Stimulated activated naive CD8-positive, alpha-beta T cell treated with anti-CD3 and anti-CD28 coated beads, Interleukin-15, Interleukin-2, amounts not matched to agents 100 U/mL and 50 U/mL, for 24 hours (primary cell): ENCODE data around the gene PTGER2.

ENCODE experiments used
- ATAC-seq: fragments of 150-1000 bp; cut with Tn5 transposase; one replicate; pipeline ENCODE4 v1.10.0; 2021
- DNase-seq: peaks from one replicate; pipeline ENCODE4 v3.0.0; 2021

The PTGER2 gene

GRCh38 chr14:52305014-52305413, 9.1 kb upstream of the PTGER2 start:
- no peak for ATAC-seq
- DNase-seq = no peak

DNA sequence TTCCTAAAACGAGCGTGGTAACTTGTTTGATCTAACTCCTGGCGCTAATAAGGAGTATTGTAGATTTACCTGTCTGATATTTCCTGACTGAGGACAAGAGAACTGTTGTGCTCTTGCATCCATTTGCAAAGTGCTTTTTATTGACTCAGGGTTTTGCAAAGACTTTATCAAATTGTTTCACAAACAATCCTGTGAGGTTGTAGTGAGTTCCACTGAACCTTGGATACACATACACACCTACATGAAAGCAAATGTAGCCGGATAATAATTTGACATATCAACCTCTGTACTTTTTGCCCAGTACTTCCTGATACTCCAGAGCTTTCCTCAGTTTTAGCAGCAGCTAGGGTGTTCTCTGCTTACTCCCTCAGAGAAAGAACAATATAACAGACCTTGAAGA, 6.7 kb upstream of the PTGER2 start:
- ATAC-seq (no peak), DNase-seq (no peak)

DNA sequence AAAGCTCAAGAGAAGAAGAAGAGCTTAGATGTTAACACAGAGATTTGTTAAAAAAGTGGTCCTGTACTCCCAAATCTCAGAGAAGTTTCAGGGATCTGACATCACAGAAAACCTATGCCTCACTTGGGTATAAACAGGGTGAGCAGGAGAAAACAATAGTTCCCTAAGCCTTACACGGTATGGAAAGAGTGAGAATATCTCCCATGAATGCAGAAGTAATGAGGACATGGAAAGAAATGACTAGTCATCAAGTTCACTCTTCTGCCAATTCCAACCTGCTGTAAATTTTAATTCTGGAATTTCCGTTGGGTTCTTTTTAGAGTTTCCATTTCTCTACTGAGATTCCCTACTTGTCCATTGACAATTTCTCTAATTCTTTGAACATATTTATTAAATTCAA, 6.2 kb upstream of the PTGER2 start:
- ATAC-seq (peak; percentile 58), DNase-seq (no peak)

GRCh38 chr14:52310541-52310940, 3.6 kb upstream of the PTGER2 start:
- DNase-seq (no peak), ATAC-seq (no peak)

DNA sequence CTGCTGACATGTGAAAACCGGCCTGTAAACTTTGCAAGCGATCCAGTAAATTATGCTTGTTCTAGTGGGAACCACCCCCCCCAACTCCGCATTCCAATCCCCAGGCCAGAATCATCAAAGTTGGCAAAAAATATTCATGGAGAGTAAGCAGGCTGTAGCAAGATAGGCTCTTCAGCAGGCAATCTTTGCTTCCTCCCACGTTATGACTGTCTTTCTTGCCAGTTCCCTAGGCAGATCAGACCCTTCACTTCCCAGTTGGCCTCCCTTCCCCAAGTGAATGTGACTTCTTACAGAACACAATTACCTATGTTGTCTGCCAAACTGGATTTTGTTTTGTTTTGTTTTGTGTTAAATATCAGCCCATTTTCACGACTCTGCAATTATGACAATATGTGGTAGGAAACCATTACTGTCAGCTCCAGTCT, 1.2 kb upstream of the PTGER2 start:
- ATAC-seq = no peak
- DNase-seq = no peak

- no peak for ATAC-seq
- DNase-seq = no peak
Observed at GRCh38 chr14:52313462-52313861, 650 bp upstream of the PTGER2 start.

GRCh38 chr14:52314595-52315354, 663 bp downstream of the PTGER2 start:
- ATAC-seq = peak; percentile 33
- peak; percentile 54 for DNase-seq

DNA sequence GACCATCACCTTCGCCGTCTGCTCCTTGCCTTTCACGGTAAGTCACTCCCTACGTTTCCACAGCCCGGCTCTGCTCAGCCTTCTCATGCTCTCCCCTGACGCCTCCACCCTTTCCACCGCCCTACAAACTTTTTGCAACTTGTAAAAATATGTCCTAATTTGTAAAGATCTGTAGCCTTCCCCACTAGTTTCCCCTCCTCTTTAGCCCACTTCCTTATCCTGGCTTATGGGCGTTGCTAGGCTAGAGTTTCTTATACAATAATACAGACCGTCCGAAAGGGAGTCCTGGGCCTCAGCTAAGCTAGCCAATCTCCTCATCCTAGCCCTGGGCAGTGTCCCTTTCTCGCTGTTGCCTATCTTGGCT, 1.2 kb downstream of the PTGER2 start:
- ATAC-seq (peak; percentile 4), DNase-seq (no peak)

- DNase-seq (no peak), ATAC-seq (no peak)
Observed at GRCh38 chr14:52318062-52318461, 4.0 kb downstream of the PTGER2 start.

DNA sequence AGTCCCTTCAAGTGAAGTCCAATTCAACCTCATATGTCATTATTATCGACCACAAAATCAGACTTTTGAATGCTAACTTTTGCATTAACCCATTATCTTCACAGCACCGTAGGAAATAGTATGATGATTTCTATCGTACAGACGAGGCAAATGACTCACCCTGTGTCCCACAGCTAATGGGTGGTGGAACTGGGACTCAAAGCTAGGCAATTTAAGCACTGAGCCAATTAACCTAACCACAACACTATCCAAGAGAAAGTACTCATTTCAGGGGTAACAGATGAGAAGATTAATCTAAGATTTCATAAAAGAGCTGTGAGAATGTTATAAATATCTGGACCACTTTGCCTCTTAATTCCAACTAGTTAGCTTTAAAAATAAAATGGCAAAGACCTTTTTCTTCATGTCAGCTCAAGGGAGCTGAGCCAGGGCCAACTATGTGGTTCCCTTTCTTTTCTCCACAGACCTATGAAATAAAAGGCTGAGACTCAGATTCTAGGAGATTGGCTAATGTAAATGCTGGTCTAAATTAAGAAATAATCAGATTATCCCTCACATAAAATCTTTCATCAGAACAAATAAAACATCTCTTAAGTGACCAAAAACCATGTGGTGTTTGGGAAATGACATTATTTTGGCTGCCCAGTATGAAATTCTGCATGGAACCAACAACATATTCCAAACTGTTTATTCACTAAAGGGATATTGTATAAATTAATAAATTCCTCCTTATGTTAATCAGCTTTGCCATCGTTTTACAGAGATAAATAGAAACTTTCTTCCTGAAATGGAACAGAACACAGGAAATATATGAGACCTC, 4.9 kb downstream of the PTGER2 start:
- ATAC-seq (peak; percentile 21), DNase-seq (no peak)

DNA sequence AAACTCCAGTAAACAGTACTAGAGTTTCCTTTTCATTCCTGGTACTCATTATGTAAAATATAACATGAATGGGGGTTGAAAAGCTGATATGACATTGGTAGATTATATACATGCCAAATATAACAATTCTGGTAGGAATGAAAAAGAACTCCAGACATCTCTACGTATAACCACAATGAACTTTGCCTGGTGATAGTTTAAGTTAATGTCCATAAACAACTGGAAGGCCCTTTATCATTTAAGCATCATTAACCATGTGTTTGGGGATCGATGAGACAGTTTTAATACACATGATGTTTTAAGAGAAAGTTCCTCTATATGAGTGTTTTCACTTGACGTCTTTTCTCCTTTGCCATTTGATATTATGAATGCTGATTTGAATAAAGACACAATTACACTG, 5.8 kb downstream of the PTGER2 start:
- DNase-seq (no peak), ATAC-seq (no peak)

DNA sequence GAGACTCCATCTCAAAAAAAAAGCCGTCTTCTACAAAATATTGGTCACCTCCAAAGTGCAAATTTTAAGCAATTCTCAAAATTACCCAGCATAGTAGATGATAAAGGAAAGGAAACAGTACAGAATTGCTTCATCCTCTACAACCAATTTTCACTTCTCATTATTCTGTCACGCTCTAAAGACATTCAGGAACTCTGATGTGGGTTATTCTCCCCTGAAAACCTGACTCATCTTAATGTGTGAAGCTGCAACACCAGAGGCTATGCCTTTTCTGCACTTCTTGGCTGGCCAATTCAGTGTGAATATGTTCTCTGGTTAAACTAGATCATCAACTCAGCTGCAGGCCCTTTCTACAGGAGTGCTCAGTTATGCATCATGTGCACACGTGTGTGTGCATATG, 11.0 kb downstream of the PTGER2 start:
- ATAC-seq (peak; percentile 89), DNase-seq (peak; percentile 29)

- no peak for ATAC-seq
- no peak for DNase-seq
Observed at GRCh38 chr14:52325630-52326029, 11.5 kb downstream of the PTGER2 start.

DNA sequence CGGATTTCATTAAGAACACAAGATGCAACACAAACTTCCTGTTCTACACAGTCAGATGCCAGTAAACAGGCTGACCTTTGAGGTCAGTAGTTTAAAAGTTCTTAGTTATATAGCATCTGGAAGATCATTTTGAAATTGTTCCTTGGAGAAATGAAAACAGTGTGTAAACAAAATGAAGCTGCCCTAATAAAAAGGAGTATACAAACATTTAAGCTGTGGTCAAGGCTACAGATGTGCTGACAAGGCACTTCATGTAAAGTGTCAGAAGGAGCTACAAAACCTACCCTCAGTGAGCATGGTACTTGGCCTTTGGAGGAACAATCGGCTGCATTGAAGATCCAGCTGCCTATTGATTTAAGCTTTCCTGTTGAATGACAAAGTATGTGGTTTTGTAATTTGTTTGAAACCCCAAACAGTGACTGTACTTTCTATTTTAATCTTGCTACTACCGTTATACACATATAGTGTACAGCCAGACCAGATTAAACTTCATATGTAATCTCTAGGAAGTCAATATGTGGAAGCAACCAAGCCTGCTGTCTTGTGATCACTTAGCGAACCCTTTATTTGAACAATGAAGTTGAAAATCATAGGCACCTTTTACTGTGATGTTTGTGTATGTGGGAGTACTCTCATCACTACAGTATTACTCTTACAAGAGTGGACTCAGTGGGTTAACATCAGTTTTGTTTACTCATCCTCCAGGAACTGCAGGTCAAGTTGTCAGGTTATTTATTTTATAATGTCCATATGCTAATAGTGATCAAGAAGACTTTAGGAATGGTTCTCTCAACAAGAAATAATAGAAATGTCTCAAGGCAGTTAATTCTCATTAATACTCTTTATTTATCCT, 13.5 kb downstream of the PTGER2 start:
- no peak for DNase-seq
- ATAC-seq = peak; percentile 60

- DNase-seq (no peak), ATAC-seq (no peak)
Observed at GRCh38 chr14:52328276-52328675, 14.2 kb downstream of the PTGER2 start.

DNA sequence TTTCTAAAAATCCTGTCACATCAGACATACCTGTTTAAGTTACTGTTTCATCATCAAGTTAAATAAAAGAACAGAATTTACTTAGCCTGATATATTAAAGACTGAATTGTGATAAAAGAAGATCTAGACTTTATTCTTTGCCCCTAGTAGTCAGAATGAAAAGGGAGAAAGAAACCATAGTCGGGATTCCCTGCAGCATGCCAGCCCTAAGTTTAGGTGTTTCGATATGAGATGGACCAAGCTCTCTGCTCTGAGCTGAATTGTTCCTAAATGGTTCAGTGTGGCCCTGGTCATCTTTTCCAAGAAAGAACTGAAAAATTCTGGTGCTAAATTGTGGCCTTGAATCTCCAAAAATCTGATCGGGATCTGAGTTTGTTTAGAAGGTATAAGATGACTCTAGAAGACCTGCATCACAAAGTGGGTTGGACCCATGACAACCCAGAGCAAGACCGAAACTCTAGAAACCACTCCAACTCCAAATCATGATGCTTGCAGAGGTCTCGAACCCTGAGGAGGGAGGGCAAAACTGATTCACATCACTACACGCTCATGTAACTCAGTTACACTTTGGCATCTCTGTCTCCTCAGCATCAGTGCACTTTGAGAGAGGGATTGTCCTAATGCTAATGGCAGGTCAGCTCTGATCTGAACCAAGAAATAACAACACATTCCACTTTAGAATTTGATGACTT, 15.7 kb downstream of the PTGER2 start:
- DNase-seq = no peak
- peak; percentile 37 for ATAC-seq

GRCh38 chr14:52332269-52332668, 18.2 kb downstream of the PTGER2 start:
- ATAC-seq = no peak
- no peak for DNase-seq

DNA sequence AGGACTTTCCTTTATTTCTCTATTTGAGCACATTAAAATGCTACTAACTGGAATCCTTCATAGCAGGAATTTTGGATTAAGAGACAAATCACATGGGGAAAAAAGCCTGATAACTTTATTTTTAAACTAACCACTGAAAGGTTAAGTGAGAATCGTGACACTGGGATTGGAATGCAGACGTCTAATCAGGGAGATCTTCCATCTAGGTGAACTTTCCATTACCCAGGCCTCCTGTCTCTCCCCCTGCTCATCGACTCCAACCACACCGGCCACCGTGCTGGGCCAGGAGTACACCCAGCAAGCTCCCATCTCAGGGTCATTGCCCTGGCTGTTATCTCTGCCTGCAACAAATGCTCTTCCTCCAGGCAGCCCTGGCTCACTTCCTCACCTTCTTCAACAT, 19.0 kb downstream of the PTGER2 start:
- ATAC-seq = no peak
- no peak for DNase-seq

GRCh38 chr14:52333823-52334657, 19.9 kb downstream of the PTGER2 start:
- ATAC-seq (no peak), DNase-seq (no peak)

DNA sequence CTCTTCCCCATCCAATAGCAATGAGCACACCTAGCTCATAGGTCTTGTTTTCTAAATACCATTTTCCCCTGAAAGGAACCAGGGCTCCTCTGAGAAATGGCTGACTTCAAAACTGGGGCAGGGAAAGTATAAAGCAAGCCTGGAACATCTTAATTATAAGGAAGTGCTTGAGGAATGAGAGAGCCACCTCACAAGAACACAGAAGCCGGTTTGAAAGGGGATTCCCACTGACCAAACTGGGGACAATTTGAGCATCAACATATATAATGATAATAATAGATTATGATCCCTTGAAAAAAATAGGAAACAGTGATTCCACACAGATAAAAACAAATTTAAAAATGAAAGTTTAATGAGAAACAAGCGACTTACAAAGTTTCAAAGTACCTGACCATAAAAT, 22.1 kb downstream of the PTGER2 start:
- DNase-seq (no peak), ATAC-seq (no peak)

GRCh38 chr14:52338051-52338681, 24.1 kb downstream of the PTGER2 start:
- no peak for DNase-seq

More at GRCh38 chr14:52338051-52338681, 24.1 kb downstream of the PTGER2 start:
- ATAC-seq = peak; percentile 52
